ENCODE data around the gene C1QTNF8. TPM values are rescaled to one million over a fixed set of nuclear protein-coding genes. Genes with fewer than 3 reads are reported as not detected.

Gene C1QTNF8
- total RNA-seq, 2 donors from 2014 or later: 0.34 TPM; not detected in 1

DNA sequence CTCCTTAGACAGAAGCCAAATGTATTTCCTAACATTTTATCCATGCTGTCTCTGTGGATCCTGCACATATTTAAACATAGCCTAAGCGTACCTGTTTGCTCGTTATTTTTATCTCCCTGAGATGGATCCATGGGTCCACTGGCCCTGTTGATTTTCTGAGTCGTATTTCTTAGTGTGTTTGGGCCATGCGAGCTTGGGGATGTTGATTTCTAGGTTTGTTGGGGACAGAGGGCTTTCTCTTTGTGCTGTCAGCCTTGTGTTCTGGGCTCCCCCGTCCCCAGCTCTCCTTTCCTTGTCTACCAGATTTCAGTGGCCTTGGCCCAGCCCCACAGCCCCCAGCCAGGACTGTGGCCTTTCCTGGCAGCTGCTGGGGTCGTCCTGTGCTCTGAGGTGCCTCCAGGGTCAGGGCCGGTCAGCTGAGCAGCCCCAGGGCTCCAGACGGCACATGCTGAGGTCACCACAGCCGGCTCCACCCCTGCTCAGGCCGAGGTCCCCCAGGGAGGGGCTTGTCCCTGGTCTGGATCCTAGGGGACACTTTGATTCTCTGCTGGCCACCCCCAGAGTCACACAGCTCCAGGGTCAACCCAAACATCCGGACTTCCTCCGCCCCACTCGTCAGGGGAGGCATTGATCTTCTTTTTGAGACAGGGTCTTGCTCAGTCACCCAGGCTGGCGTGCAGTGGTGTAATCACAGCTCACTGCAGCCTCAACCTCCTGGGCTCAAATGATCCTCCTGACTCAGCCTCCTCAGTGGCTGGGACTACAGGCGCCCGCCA lies 19.1 kb downstream of the C1QTNF8 start:
- Histone ChIP-seq H3K27ac (no peak overlapping the region), H3K4me1 (replicated peaks) (peaks cover 17% of the 10 kb centered on the region), H3K9me3 (no peaks in the 10 kb centered on the region), H3K4me3 (no peak overlapping the region), H3K36me3 (no peaks in the 10 kb centered on the region), H3K27me3 (replicated peaks; ENCODE audit: insufficient read depth) (peaks cover 15% of the 10 kb centered on the region)
- intact Hi-C loops (cut with DNase I): no loop called here
- TF ChIP-seq POLR2A (IDR thresholded peaks at IDR 0.05) (no peak), POLR2AphosphoS5 (IDR thresholded peaks at IDR 0.05) (no peak)
- TF ChIP-seq, protein P1, sequence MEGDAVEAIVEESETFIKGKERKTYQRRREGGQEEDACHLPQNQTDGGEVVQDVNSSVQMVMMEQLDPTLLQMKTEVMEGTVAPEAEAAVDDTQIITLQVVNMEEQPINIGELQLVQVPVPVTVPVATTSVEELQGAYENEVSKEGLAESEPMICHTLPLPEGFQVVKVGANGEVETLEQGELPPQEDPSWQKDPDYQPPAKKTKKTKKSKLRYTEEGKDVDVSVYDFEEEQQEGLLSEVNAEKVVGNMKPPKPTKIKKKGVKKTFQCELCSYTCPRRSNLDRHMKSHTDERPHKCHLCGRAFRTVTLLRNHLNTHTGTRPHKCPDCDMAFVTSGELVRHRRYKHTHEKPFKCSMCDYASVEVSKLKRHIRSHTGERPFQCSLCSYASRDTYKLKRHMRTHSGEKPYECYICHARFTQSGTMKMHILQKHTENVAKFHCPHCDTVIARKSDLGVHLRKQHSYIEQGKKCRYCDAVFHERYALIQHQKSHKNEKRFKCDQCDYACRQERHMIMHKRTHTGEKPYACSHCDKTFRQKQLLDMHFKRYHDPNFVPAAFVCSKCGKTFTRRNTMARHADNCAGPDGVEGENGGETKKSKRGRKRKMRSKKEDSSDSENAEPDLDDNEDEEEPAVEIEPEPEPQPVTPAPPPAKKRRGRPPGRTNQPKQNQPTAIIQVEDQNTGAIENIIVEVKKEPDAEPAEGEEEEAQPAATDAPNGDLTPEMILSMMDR (IDR thresholded peaks at IDR 0.05): no peak
- 66% methylated on average over 16 of the region's 16 CpGs for WGBS
- no peak for DNase-seq (ENCODE audit: low spot score)

GRCh38 chr16:1075546-1075945 lies 20.5 kb downstream of the C1QTNF8 start:
- Histone ChIP-seq H3K4me1 (replicated peaks) (peaks cover 9% of the 10 kb centered on the region), H3K27ac (no peak overlapping the region), H3K36me3 (no peaks in the 10 kb centered on the region), H3K27me3 (replicated peaks; ENCODE audit: insufficient read depth) (peaks cover 26% of the 10 kb centered on the region), H3K4me3 (no peak overlapping the region), H3K9me3 (no peaks in the 10 kb centered on the region)
- TF ChIP-seq POLR2AphosphoS5 (IDR thresholded peaks at IDR 0.05) (no peak), POLR2A (IDR thresholded peaks at IDR 0.05) (no peak)
- TF ChIP-seq, protein P1 (IDR thresholded peaks at IDR 0.05): no peak
- 80% methylated on average over 13 of the region's 13 CpGs for WGBS
- intact Hi-C loops (cut with DNase I): no loop called here
- DNase-seq (ENCODE audit: low spot score): no peak

GRCh38 chr16:1074379-1074649 lies 21.7 kb downstream of the C1QTNF8 start:
- no peak overlapping the region for H3K4me3 ChIP-seq
- no peaks in the 10 kb centered on the region for H3K9me3 ChIP-seq
- 61% methylated on average over 9 of the region's 11 CpGs for WGBS
- no peak for DNase-seq (ENCODE audit: low spot score)
- intact Hi-C loops (cut with DNase I): no loop called here
- peaks cover 9% of the 10 kb centered on the region for H3K4me1 ChIP-seq (replicated peaks)
- peaks cover 28% of the 10 kb centered on the region for H3K27me3 ChIP-seq (replicated peaks; ENCODE audit: insufficient read depth)
- no peaks in the 10 kb centered on the region for H3K36me3 ChIP-seq
- H3K27ac ChIP-seq: no peak overlapping the region
- TF ChIP-seq POLR2AphosphoS5 (IDR thresholded peaks at IDR 0.05): no peak
- no peak for TF ChIP-seq POLR2A (IDR thresholded peaks at IDR 0.05)
- TF ChIP-seq, protein P1 (IDR thresholded peaks at IDR 0.05): no peak

DNA sequence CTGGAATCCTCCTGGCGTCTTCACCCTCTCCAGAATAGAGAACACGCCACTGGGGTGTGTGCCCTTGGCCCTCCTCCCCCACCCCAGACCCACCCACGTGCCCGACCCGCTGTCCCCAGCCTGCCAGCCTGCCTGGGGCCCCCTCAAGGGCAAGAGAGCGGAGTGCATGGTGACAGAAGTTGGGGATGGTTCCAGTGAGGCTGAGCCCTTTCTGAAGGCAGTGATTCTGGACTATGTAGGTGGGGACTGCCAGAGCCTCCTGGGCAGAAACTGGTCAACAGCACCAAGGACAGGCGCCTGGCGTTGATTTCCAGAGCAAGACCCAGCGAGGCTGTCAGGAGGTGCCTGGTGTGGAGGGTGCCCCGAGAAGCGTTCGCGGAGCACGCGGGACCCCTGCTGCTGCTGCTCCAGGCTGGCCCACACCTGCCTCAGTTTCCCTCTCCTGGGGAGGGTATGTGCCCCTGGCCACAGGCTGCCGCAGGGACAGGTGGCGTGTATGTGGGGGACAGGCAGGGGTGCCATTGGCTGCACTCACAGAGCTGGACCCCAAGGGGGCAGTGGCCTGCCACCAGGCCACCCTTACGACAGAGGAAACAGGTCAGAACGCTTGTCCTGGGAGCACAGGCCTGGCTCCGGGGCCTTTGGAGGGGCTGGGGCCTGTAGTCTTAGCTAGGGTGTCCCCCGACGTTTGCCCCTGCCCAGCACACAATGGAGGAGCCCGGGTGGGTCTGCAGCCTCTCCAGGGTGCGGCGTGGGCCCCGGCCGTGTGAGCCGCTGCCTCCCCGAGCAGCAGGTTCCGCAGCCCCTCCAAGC lies 22.3 kb downstream of the C1QTNF8 start:
- no peaks in the 10 kb centered on the region for H3K9me3 ChIP-seq
- no peaks in the 10 kb centered on the region for H3K36me3 ChIP-seq
- peaks cover 7% of the 10 kb centered on the region for H3K4me1 ChIP-seq (replicated peaks)
- no peak overlapping the region for H3K27ac ChIP-seq
- H3K27me3 ChIP-seq (replicated peaks; ENCODE audit: insufficient read depth): peaks cover 31% of the 10 kb centered on the region
- DNase-seq (ENCODE audit: low spot score): no peak
- H3K4me3 ChIP-seq: no peak overlapping the region
- TF ChIP-seq POLR2AphosphoS5 (IDR thresholded peaks at IDR 0.05): no peak
- TF ChIP-seq, protein P1 (IDR thresholded peaks at IDR 0.05): peak in 1 of 4 experiments; percentile 43
- WGBS: 61% methylated on average over 30 of the region's 30 CpGs
- intact Hi-C loops (cut with DNase I): no loop called here

DNA sequence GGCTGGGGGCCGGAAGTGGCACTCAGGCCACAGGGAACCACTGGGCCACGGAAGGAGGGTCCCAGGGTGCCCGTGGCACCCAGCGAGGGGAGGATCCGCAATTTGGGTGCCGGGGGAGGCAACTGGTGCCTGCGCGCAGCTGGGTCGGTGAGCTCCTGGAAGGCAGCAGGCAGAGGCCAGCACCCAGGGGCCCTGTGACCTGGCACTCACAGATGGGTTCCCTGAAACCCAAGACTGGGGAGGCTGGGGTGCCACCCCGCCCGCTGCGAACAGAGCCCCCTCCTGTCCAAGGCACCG lies 22.8 kb downstream of the C1QTNF8 start:
- no peak overlapping the region for H3K27ac ChIP-seq
- no peak for DNase-seq (ENCODE audit: low spot score)
- intact Hi-C loops (cut with DNase I): no loop called here
- H3K4me3 ChIP-seq: no peak overlapping the region
- H3K9me3 ChIP-seq: no peaks in the 10 kb centered on the region
- TF ChIP-seq POLR2A (IDR thresholded peaks at IDR 0.05) (no peak), POLR2AphosphoS5 (IDR thresholded peaks at IDR 0.05) (no peak)
- TF ChIP-seq, protein P1 (IDR thresholded peaks at IDR 0.05): no peak
- H3K4me1 ChIP-seq (replicated peaks): peaks cover 3% of the 10 kb centered on the region
- H3K27me3 ChIP-seq (replicated peaks; ENCODE audit: insufficient read depth): peaks cover 34% of the 10 kb centered on the region
- 63% methylated on average over 13 of the region's 13 CpGs for WGBS
- no peaks in the 10 kb centered on the region for H3K36me3 ChIP-seq

Data from prostate gland (tissue), 2 donors.